ENCODE data around the gene HAPLN2.

HAPLN2 gene

DNA sequence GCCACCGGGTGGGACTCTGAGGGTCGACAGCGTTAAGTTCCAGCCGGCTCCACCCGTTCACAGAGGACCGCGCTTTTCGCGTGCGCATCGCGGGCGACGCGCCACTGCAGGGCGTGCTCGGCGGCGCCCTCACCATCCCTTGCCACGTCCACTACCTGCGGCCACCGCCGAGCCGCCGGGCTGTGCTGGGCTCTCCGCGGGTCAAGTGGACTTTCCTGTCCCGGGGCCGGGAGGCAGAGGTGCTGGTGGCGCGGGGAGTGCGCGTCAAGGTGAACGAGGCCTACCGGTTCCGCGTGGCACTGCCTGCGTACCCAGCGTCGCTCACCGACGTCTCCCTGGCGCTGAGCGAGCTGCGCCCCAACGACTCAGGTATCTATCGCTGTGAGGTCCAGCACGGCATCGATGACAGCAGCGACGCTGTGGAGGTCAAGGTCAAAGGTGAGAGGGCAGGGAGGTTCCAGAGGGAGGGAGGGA, 27.6 kb downstream of the HAPLN2 start:
- no peak for DNase-seq

DNA sequence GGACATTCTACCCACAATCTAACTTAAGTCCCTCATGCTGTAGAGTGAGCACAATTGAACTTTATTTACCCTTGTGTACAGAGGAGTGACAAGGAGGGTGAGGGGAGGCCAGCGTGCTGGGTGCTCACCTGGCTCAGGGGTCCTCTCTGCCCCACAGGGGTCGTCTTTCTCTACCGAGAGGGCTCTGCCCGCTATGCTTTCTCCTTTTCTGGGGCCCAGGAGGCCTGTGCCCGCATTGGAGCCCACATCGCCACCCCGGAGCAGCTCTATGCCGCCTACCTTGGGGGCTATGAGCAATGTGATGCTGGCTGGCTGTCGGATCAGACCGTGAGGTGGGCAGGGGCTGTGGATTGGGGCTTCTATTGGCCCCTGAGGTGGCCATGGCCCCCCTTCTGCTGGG, 28.1 kb downstream of the HAPLN2 start:
- DNase-seq: no peak

DNA sequence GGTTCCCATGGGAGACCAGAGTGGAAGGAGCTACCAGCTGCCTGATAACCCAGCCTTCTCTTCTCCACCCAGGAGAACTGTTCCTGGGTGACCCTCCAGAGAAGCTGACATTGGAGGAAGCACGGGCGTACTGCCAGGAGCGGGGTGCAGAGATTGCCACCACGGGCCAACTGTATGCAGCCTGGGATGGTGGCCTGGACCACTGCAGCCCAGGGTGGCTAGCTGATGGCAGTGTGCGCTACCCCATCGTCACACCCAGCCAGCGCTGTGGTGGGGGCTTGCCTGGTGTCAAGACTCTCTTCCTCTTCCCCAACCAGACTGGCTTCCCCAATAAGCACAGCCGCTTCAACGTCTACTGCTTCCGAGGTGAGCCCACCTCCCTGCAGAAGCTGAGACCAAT, 29.3 kb downstream of the HAPLN2 start:
- DNase-seq: no peak

DNA sequence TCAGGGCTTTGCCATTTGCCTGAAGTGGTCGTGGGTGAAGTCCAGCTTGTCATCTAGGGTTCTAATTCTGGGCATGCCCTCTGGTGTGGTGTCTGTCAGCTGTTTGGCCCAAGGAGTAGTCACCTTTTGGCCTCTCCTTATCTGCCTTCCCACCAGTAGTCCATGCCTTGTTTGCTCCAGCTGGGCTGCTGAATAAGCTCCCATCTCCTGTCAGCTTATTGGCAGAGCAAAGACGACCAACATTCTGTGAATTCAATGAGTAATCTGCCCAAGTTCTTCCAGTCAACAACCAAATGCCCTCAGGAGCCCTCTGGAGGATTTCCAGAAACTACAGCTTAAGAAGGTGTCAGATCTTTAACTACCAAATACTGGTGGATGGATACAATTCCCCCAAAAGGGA, 29.7 kb downstream of the HAPLN2 start:
- DNase-seq: no peak

DNA sequence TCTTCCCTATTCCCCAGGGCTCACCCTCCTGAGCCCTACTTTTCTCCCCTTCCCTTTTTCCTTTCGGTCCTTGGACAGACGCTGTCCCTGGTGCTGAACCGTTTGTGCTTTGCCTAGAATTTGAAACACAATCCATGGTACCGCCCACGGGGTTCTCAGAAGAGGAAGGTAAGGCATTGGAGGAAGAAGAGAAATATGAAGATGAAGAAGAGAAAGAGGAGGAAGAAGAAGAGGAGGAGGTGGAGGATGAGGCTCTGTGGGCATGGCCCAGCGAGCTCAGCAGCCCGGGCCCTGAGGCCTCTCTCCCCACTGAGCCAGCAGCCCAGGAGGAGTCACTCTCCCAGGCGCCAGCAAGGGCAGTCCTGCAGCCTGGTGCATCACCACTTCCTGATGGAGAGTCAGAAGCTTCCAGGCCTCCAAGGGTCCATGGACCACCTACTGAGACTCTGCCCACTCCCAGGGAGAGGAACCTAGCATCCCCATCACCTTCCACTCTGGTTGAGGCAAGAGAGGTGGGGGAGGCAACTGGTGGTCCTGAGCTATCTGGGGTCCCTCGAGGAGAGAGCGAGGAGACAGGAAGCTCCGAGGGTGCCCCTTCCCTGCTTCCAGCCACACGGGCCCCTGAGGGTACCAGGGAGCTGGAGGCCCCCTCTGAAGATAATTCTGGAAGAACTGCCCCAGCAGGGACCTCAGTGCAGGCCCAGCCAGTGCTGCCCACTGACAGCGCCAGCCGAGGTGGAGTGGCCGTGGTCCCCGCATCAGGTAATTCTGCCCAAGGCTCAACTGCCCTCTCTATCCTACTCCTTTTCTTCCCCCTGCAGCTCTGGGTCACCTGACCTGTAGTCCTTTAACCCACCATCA, 33.1 kb downstream of the HAPLN2 start:
- peak; percentile 70 for DNase-seq

DNA sequence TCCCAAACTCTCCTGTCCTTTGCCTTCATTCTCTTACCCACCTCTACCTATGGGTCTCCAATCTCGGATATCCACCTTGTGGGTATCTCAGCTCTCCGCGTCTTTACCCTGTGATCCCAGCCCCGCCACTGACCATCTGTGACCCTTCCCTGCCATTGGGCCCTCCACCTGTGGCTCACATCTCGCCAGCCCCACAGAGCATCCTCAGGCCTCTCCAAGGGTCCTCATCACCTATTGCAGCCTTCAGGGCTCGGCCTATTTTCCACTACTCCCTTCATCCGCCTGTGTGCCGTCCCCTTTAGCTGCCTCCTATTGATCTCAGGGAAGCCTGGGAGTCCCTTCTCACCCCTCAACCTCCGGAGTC, 33.8 kb downstream of the HAPLN2 start:
- DNase-seq: no peak

DNA sequence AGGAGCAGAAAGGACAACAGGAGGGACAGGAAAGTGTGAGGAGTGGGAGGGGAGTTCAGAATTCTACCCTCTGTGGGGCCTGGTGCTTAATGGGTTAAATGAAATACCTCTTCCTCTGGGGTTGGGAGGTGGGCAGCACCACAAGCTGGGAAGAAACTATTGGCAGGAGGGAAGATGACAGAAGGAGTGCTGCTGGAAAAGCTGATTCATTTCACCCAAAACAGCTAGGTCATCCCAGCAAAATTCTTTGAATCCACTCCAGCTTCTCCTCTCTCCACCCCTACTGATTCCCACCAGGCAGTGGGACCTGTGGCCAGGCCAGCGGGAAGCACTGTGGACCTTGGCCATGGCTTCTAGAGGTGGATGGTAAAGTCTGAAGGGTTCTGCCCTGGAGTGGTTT, 35.5 kb downstream of the HAPLN2 start:
- DNase-seq: no peak

DNA sequence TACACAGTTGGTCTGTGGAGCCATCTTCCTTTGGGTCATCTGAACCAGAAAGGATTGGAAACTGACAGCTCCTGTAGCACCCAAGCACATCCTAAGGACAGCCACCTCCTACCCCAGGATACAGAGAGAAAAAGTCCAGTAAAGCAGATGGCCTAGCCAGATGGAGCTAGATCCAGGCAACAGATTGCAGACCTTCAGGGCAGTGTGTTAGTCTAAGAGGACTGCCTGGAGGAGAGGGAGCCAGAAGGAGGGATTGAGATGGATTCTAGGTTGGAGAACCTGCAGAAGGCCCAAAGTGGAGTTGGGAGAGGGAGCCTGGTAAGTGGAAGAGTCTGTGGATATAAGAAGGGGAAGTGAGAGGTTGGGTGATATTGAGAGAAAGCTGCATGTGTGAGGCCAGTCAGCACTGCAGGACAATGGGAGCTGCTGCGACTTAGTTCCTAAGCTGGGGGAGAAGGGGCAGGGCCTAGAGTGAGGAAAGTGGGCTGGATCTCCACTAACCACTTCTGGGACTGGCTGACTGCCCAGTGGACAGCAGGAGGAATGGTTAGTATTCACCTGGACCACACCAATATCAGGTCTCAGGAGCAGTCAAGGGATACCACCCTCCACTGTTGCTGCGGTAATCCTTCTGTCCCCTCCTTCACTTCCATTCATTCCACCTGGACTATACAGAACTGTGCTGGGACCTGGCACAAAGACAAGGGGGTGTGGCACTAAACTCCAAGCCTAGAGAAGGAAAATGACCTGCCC, 36.1 kb downstream of the HAPLN2 start:
- no peak for DNase-seq

DNA sequence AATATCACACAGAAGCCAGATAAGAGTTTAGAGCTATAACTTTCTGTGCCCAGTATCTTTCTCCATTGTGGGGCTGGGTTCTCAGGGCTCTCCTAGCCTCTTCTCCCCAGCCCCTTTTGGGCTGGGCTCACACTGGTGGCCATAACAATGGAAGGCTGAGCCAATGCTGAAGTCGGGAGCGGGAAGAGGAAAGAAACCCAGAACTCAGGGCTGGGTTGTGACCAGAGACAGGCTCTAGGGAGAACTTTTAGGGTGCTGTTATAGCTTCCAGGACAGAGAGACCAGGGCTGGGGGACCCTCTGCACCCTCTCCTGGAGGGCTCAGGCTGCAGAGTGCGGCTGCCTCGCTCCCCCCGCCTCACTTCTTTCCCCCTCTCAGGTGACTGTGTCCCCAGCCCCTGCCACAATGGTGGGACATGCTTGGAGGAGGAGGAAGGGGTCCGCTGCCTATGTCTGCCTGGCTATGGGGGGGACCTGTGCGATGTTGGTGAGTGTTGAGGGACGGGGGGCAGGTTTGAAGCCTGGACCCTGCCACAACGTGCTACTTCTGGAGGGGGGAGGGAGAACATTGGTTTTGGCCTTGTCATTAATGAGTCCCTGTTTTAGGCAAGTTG, 36.8 kb downstream of the HAPLN2 start:
- DNase-seq: no peak

DNA sequence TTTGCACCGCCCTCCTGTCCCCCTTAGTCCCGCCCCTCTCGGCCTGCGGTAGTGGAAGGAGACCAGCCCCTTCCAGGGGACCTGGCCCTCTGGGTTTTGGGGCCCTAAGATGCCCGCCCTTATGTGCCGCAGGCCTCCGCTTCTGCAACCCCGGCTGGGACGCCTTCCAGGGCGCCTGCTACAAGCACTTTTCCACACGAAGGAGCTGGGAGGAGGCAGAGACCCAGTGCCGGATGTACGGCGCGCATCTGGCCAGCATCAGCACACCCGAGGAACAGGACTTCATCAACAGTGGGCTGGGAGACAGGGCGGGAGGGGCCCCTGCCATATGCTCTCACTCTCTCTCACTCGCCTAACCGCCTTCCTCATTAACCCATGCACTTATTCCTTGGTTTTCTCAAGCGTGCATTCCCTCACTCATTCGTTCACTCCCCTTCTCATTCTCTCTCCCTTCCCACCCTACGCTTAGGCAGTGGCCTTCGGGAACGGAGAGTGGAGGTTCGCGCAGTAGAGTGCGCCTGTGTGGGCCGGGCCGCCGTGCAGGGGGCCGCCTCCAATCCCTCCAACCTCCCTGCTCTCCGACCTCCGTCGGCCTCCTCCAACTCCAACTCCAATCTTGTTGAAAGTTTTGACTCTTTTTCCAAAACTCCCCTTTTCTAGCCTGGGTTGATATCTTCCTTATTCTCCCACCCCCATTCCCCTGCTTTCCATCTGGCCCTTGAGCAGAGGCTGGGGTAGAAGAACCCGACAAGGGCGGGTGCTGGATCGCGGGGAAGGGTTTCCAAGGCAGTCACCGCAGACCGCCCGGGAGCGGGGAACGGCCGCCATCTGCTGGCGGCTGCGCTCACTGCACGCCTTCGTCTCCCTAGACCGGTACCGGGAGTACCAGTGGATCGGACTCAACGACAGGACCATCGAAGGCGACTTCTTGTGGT, 37.9 kb downstream of the HAPLN2 start:
- peak; percentile 79 for DNase-seq

DNA sequence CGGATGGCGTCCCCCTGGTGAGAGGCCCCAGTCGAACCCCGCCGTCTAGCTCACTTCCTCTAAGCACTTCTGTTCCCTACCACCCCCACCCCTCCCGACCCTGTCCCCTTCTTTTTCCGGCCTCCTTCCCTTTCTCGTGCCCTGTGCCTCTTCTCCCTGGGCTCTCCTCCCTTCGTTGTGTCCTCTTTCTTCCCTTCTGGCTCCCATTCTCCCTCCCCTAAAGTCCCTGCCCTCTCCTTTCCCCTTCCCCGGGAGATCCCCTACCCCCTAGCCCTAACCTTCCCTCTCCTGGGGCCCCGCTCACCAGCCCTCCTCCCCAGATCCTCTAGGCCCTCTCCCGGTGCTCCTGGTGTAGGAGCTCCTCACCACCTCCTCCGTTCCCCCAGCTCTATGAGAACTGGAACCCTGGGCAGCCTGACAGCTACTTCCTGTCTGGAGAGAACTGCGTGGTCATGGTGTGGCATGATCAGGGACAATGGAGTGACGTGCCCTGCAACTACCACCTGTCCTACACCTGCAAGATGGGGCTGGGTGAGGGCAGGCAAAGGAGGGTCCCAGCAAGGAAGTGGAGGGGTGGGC, 38.6 kb downstream of the HAPLN2 start:
- no peak for DNase-seq

DNA sequence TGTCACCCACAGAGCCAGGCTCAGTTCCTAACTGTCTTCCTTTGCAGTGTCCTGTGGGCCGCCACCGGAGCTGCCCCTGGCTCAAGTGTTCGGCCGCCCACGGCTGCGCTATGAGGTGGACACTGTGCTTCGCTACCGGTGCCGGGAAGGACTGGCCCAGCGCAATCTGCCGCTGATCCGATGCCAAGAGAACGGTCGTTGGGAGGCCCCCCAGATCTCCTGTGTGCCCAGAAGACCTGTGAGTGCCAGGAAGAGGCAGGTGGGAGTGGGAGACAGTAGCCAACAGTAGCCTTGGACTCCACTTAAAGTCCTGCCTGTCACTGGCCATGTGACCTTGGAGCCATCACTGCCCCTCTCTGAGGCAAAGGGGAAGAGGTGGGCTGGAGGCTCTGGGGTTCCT, 39.3 kb downstream of the HAPLN2 start:
- no peak for DNase-seq

DNA sequence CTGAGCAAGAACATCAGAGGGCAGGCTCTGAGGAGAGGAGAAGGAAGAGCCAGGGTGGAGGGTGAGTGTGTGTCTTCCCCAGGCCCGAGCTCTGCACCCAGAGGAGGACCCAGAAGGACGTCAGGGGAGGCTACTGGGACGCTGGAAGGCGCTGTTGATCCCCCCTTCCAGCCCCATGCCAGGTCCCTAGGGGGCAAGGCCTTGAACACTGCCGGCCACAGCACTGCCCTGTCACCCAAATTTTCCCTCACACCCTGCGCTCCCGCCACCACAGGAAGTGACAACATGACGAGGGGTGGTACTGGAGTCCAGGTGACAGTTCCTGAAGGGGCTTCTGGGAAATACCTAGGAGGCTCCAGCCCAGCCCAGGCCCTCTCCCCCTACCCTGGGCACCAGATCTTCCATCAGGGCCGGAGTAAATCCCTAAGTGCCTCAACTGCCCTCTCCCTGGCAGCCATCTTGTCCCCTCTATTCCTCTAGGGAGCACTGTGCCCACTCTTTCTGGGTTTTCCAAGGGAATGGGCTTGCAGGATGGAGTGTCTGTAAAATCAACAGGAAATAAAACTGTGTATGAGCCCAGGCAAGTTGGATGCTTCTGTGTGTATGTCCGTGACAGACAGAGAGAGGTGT, 39.8 kb downstream of the HAPLN2 start:
- DNase-seq: no peak

DNA sequence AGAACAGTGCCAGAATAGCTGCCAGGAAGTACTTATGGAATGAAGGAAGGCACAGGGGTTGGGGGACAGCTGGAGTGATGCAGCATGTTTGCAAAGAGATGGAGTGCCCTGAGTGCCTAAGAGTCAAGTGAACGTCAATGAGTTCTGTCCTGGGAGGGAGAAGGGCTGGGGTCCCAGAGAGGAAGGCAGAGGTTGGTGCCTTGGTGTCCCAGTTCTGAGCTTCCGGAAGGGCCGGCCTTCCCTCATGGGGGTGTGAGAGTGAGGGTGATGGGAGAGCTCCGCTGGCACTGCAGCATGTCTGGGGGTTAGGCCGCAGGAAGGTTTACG, 40.4 kb downstream of the HAPLN2 start:
- DNase-seq: no peak

DNA sequence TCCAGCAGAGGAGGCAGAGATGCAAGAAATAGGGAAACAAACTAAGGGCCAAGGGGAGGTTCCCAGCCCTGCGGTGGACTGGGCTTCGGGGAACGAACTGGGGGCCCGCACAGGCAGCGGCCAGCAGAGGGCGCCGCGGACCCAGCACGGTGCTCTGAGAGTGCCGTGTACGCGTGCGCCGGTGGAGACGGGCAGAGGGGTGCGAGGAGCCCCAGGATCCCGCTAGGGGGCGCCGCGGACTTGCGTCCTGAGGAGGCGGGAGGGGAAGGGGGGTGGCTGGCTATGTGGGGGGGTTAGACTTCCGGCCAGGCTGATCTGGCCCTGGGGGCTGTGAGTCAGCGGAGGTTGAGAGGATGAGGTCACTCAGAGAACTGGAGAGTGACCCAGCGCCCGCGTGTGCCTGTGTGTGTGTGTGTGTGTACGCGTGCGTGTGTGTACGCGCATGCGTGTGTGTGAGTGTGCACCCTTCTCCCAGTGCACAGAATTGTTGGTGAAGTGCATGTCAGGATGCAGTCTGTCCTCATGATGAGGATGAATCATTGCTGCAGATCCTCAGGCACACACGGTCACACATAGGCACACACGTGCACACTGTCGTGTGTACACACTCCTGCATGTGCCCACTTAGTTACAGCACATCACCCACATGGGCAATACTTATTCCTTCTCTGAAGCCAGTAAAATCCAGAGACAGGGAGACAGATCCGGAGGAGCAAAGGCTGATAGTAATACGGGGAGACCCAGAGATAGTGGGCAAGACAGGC, 41.0 kb downstream of the HAPLN2 start:
- DNase-seq: peak; percentile 99

DNA sequence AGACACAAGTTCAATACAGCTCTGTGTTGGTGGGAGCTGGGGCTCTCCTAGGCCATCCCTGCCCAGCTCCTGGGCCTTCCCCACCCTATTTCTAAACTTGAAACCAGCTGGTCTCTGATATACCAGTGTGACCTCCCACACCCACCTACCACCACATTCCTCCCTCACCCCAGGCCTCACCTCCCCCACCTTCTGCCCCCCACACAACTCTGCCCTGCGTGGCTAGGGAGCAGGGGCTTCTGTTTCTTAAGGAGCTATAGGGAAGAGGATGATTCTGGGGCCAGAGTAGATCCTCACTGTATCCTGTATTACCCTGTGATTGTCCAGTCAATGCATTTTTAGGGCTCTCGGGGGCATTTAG, 41.5 kb downstream of the HAPLN2 start:
- DNase-seq: no peak

DNA sequence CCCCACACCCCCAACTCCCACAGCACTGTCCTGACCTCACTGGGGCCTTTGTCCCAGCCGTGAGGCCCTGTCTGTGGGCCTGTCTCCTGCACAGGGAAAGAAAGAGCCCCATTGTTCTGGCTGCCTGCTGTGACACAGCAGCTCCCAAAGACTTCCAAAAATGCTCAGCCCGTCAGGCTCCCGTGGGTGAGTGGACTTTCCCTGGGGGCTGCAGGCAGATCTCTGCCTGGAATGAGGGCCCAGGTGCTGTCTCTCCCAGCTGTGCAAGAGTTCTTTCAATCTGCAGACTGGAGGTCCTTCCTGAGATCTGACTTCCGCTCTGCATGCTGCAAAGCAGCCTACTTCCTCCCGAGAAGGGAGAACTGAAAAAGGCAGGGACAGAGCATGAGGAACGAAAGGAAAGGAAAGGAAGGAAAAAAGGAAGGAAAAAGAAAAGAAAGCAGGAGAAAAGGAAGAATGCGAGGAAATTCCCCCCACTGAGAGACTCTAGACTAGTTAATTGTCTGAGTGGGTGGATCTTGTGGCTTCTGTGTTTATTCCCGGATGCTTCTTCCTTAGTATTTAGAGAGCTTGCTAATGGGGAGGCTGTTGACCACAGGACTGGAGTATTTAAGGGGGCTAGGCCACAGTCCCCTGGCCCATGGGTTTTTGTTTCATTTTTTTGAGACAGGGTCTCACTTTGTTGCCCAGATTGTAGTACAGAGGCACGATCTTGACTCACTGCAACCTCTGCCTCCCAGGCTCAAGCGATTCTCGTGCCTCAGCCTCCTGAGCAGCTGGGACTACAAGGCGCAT, 43.0 kb downstream of the HAPLN2 start:
- peak; percentile 59 for DNase-seq

DNA sequence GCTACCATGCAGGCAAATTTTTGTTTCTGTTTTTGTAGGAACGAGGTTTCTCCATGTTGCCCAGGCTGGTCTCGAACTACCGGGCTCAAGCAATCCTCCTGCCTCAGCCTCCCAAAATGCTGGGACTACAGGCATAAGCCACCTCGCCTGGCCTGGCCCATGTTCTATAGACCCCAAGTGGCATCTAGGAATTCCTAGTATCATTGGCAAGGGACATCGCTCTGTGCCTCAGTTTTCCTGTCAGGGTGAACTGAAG, 43.5 kb downstream of the HAPLN2 start:
- DNase-seq: no peak

DNA sequence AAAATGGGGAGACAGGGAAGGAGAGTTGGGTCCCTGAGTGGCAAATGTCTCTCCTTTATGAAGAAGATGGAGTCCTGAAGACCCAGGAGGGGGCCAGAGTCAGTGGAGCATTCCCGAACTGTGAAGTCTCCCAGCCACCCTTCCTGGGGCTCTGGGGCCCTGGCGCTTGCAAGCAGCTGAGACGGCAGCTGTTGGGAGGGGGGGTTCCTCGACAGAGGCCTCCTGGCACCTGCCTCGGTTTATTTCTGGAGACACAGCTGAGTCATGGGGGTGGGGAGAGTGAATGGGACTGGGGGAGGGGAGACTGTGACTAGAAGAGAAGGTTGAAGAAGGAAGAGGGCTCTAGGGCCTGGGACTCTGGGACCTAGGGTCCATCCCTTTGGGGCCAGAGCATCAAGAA, 44.0 kb downstream of the HAPLN2 start:
- DNase-seq: no peak

DNA sequence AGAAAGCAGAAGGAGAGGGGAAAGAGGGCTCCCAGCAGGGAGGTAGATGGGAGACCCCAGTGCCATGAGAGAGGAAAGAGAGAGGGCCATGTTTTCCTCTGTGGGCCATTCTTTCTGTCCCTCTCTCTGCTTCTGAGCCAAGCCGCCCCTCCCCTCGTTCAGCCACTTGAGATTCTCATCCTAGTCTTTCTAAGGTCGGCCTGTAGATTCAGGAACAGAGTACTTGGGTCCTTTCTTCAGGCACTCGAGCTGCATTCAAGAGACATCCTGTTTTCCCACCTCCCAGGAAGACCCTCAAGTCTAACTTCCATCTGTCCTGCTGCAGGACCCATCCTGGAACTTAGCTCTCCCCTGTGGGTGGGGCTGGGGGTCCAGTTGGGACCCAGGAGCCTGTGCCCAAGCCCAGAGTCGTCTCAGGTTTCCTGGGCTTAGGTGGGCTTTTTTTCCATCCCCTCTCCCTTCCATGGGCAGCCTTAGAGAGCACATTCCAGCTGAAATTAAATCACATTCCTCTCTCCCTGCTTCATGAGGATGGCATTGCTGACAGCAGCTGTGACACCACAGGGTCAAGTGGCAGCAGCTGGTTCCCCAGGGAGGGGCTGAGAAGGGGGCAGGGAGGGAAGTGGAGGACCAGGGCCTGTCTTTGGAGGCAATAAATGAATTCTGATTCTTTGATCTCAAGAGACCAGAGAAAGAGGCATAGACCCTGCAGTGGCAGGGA, 45.0 kb downstream of the HAPLN2 start:
- DNase-seq: no peak
